Lower leg skin (tissue), 4 donors: ENCODE data around the gene FAM83G. TPM values are rescaled to one million over a fixed set of nuclear protein-coding genes. Genes with fewer than 3 reads are reported as not detected.
A peak's percentile ranks its signal among the peaks of the same experiment; 100 is the strongest.
"Not testable (repeated sequence)": the region's sequence is repeated elsewhere in the genome, so short reads cannot be mapped to it uniquely, and the experiment has no call there.

ENCODE experiments used
- DNase-seq, 2 donors: peaks; one replicate each; pipeline ENCODE4 v3.0.0-alpha.2; 2019; ENCODE audit warnings: low spot score in 2 of 2
- H3K4me3 ChIP-seq: fragments of 200-600 bp; sonication (generic); 2 replicates; pipeline ENCODE4 v1.5.1; 2017; ENCODE audit warnings: mild to moderate bottlenecking, low read depth; ENCODE audit not compliant: poor library complexity, severe bottlenecking
- CTCF ChIP-seq, 3 donors: fragments of 450-650 bp; IDR thresholded peaks; one replicate each; pipeline ENCODE4 v1.5.1; 2016; ENCODE audit warnings: antibody characterized with exemption in 3 of 3, mild to moderate bottlenecking in 3 of 3, moderate library complexity in 2 of 3
- POLR2A ChIP-seq, 2 donors: fragments of 450-650 bp; IDR thresholded peaks; one replicate each; pipeline ENCODE4 v1.6.1; 2016 to 2017; ENCODE audit warnings: antibody characterized with exemption in 2 of 2, mild to moderate bottlenecking in 1 of 2, moderate library complexity in 1 of 2
- WGBS, 2 donors: methylation state at CpG; one replicate each; pipeline ENCODE4 v1.1.5; 2018; 5-methylcytosine and 5-hydroxymethylcytosine counted together
- intact Hi-C: fragments of 100-400 bp; cut with DNase I; formaldehyde crosslinking; loops from one replicate; pipeline ENCODE4 v1.15.0; 2023; ENCODE audit warnings: low total_unique reads
- total RNA-seq, 4 donors: library from RNA; depleted of rRNA; stranded (reverse); fragments of >200 nt; gene quantifications; one replicate each; pipeline ENCODE4 v1.1.0, GENCODE V29; 2016

Gene FAM83G
- 100 to 1,000 TPM; 131 to 298 (median 190) TPM for total RNA-seq

- no peak for TF ChIP-seq POLR2A (IDR thresholded peaks at IDR 0.05)
- no peak for TF ChIP-seq CTCF (IDR thresholded peaks at IDR 0.05)
- intact Hi-C loops = no loop called here
- H3K4me3 ChIP-seq = peak within 1 kb of the TSS; percentile 42
- WGBS, 2 donors = 1 to 8% methylated on average over 13 to 39 of the region's 67 CpGs
- DNase-seq = peak; percentile 68 to 95
These were observed at the start of gene FAM83G for GRCh38 chr17:19004421-19005136. FAM83G (minus strand) TSS chr17:19004764; CDS start chr17:19004041, 723 bp downstream.

- DNase-seq, H3K4me3 ChIP-seq, intact Hi-C loops: not testable (repeated sequence)
- no CpG with 5 or more reads among the region's 7 CpGs for WGBS, 2 donors
These were observed 44.3 kb upstream of the FAM83G start for GRCh38 chr17:19048826-19049225.

GRCh38 chr17:19047510-19047909 lies 42.9 kb upstream of the FAM83G start:
- peak; percentile 8 to 34 for DNase-seq
- intact Hi-C loops, H3K4me3 ChIP-seq: not testable (repeated sequence)
- WGBS, 2 donors = 87 to 91% methylated on average over 4 to 5 of the region's 7 CpGs

GRCh38 chr17:19046782-19047375 lies 42.3 kb upstream of the FAM83G start, which contains the start of gene GRAP:
GRAP (minus strand) TSS chr17:19046957; CDS start chr17:19046926, 31 bp downstream.
- DNase-seq, H3K4me3 ChIP-seq, intact Hi-C loops: not testable (repeated sequence)
- WGBS, 2 donors = no CpG with 5 or more reads among the region's 12 CpGs

GRCh38 chr17:19044643-19045042 lies 40.1 kb upstream of the FAM83G start:
- WGBS, 2 donors = no CpG with 5 or more reads among the region's 9 CpGs
- DNase-seq, H3K4me3 ChIP-seq, intact Hi-C loops: not testable (repeated sequence)

GRCh38 chr17:19043032-19043431 lies 38.5 kb upstream of the FAM83G start:
- intact Hi-C loops, DNase-seq, H3K4me3 ChIP-seq: not testable (repeated sequence)
- no CpG with 5 or more reads among the region's 8 CpGs for WGBS, 2 donors

- WGBS, 2 donors = no CpG with 5 or more reads among the region's 14 CpGs
- intact Hi-C loops, H3K4me3 ChIP-seq, DNase-seq: not testable (repeated sequence)
These were observed 37.8 kb upstream of the FAM83G start for GRCh38 chr17:19042369-19042768.

GRCh38 chr17:19041871-19042270 lies 37.3 kb upstream of the FAM83G start:
- intact Hi-C loops, H3K4me3 ChIP-seq: not testable (repeated sequence)
- no CpG with 5 or more reads among the region's 10 CpGs for WGBS, 2 donors
- DNase-seq = peak in 1 of 2 donors; percentile 48

- intact Hi-C loops, H3K4me3 ChIP-seq, DNase-seq: not testable (repeated sequence)
- WGBS, 2 donors = no CpG with 5 or more reads among the region's 9 CpGs
These were observed 35.8 kb upstream of the FAM83G start for GRCh38 chr17:19040350-19040749.

GRCh38 chr17:19038730-19039129 lies 34.2 kb upstream of the FAM83G start:
- DNase-seq, H3K4me3 ChIP-seq, intact Hi-C loops: not testable (repeated sequence)
- no CpG with 5 or more reads among the region's 12 CpGs for WGBS, 2 donors

- intact Hi-C loops, H3K4me3 ChIP-seq, DNase-seq: not testable (repeated sequence)
- no CpG with 5 or more reads among the region's 17 CpGs for WGBS, 2 donors
These were observed 33.4 kb upstream of the FAM83G start for GRCh38 chr17:19038007-19038406.

- H3K4me3 ChIP-seq, DNase-seq, intact Hi-C loops: not testable (repeated sequence)
- no CpG with 5 or more reads among the region's 6 CpGs for WGBS, 2 donors
These were observed 33.0 kb upstream of the FAM83G start for GRCh38 chr17:19037547-19037946.

- intact Hi-C loops, DNase-seq, H3K4me3 ChIP-seq: not testable (repeated sequence)
- no CpG with 5 or more reads among the region's 6 CpGs for WGBS, 2 donors
These were observed 31.6 kb upstream of the FAM83G start for GRCh38 chr17:19036186-19036585.

- WGBS, 2 donors = no CpG with 5 or more reads among the region's 24 CpGs
- intact Hi-C loops = not testable (repeated sequence)
These were observed 27.9 kb upstream of the FAM83G start for GRCh38 chr17:19032377-19032988.

More at GRCh38 chr17:19032377-19032988, 27.9 kb upstream of the FAM83G start:
- H3K4me3 ChIP-seq = not testable (repeated sequence)
- DNase-seq = peak in 1 of 2 donors; percentile 10
